B cell (primary cell): ENCODE results near the gene HOXA4. TPM values are rescaled to one million over a fixed set of nuclear protein-coding genes. Genes with fewer than 3 reads are reported as not detected.

ENCODE experiments used
- ATAC-seq: fragments of 200-7000 bp; cut with Tn5 transposase; one replicate; pipeline ENCODE4 v1.10.0; 2021; ENCODE audit warnings: low read depth, mild to moderate bottlenecking, moderate number of reproducible peaks, moderate library complexity
- CTCF ChIA-PET: fragments of 350-600 bp; sonication (Branson Sonifier 250); formaldehyde crosslinking; loops from one replicate; lab custom pipeline; 2021; ENCODE audit warnings: antibody characterized with exemption, inconsistent platforms; lab: Charles Lee
- POLR2A ChIA-PET: fragments of 350-600 bp; sonication (Branson Sonifier 250); formaldehyde crosslinking; loops from one replicate; lab custom pipeline; 2021; ENCODE audit warnings: antibody characterized with exemption; lab: Charles Lee
- DNase-seq: peaks from one replicate; pipeline ENCODE4 v3.0.0; 2013
- H2AFZ ChIP-seq: 2 replicates; pipeline ENCODE4 v1.6.1; 2012; ENCODE audit warnings: mild to moderate bottlenecking, low read depth, low read length; ENCODE audit not compliant: insufficient read depth, poor library complexity, severe bottlenecking
- H3K27ac ChIP-seq, 2 donors: 1 replicate in 1 of 2; 2 replicates in 1 of 2; pipeline ENCODE4 v1.5.1; 2012 to 2013; ENCODE audit warnings: low read length in 2 of 2, mild to moderate bottlenecking in 2 of 2, moderate library complexity in 1 of 2
- H3K27me3 ChIP-seq, 4 experiments: fragments of 200-600 bp in 1 of 4; sonication (generic) in 1 of 4; replicated peaks in 1 of 4; 1 replicate in 2 of 4; 2 replicates in 2 of 4; pipeline versions ENCODE4 v1.6.1 to v1.7.0; 2013 to 2016; ENCODE audit warnings: low read length in 3 of 4, mild to moderate bottlenecking in 2 of 4, mixed read lengths in 1 of 4, moderate library complexity in 1 of 4; ENCODE audit not compliant: insufficient read depth in 4 of 4, control insufficient read depth in 3 of 4; ENCODE audit errors: control extremely low read depth in 1 of 4
- H3K36me3 ChIP-seq, 2 experiments: replicated peaks in 1 of 2; 1 replicate in 1 of 2; 2 replicates in 1 of 2; pipeline versions ENCODE4 v1.6.1 to v1.7.1; 2013; ENCODE audit warnings: low read length in 1 of 2; ENCODE audit not compliant: insufficient read depth in 2 of 2, control insufficient read depth in 1 of 2; ENCODE audit errors: control extremely low read depth in 1 of 2, extremely low read depth in 1 of 2
- H3K4me1 ChIP-seq, 2 donors: fragments of 200-600 bp in 1 of 2; sonication (generic) in 1 of 2; 1 replicate in 1 of 2; 2 replicates in 1 of 2; pipeline versions ENCODE4 v1.5.1 to v1.6.1; 2013 to 2017; ENCODE audit warnings: low read length in 2 of 2; ENCODE audit not compliant: control insufficient read depth in 2 of 2, insufficient read depth in 2 of 2
- H3K4me2 ChIP-seq: replicated peaks from 2 replicates; pipeline ENCODE3; 2012; ENCODE audit warnings: mild to moderate bottlenecking, low read depth, low read length; ENCODE audit not compliant: poor library complexity, severe bottlenecking
- H3K4me3 ChIP-seq, 5 experiments: fragments of 200-600 bp in 1 of 5; sonication (generic) in 1 of 5; 1 replicate in 3 of 5; 2 replicates in 2 of 5; pipeline versions ENCODE4 v1.5.1 to v1.7.0; 2011 to 2016; ENCODE audit warnings: low read length in 4 of 5, mild to moderate bottlenecking in 4 of 5, low read depth in 2 of 5, control low read depth in 1 of 5, moderate library complexity in 1 of 5; ENCODE audit not compliant: insufficient read depth in 1 of 5; ENCODE audit errors: control extremely low read depth in 1 of 5, extremely low read depth in 1 of 5
- H3K79me2 ChIP-seq: fragments of 200-600 bp; sonication (generic); one replicate; pipeline ENCODE4 v1.6.0; 2016; ENCODE audit warnings: low read length; ENCODE audit not compliant: control insufficient read depth, insufficient read depth
- H3K9ac ChIP-seq: fragments of 200-600 bp; sonication (generic); 2 replicates; pipeline ENCODE4 v1.6.1; 2017; ENCODE audit warnings: mild to moderate bottlenecking, low read length, moderate library complexity
- H3K9me3 ChIP-seq, 3 donors: one replicate each; pipeline versions ENCODE4 v1.6.1 to v1.7.1; 2013; ENCODE audit warnings: low read length in 2 of 3; ENCODE audit not compliant: control insufficient read depth in 2 of 3, insufficient read depth in 1 of 3; ENCODE audit errors: control extremely low read depth in 1 of 3
- H4K20me1 ChIP-seq: 2 replicates; pipeline ENCODE4 v1.6.0; 2012; ENCODE audit warnings: mild to moderate bottlenecking, low read length; ENCODE audit not compliant: insufficient read depth, control insufficient read depth, poor library complexity, severe bottlenecking
- H3K27ac Mint-ChIP-seq: one replicate; pipeline ENCODE4 v1.8.0; 2021; ENCODE audit warnings: mixed read lengths
- H3K27me3 Mint-ChIP-seq: one replicate; pipeline ENCODE4 v1.8.0; 2021; ENCODE audit warnings: mixed read lengths
- H3K4me1 Mint-ChIP-seq: one replicate; pipeline ENCODE4 v1.8.0; 2021; ENCODE audit warnings: mixed read lengths
- H3K4me3 Mint-ChIP-seq: one replicate; pipeline ENCODE4 v1.8.0; 2021; ENCODE audit warnings: mixed read lengths
- H3K9me3 Mint-ChIP-seq: one replicate; pipeline ENCODE4 v1.8.0; 2022; ENCODE audit warnings: mixed read lengths; ENCODE audit not compliant: insufficient read depth
- CTCF ChIP-seq: fragments of 200-600 bp; IDR thresholded peaks from one replicate; pipeline ENCODE4 v1.8.0; 2022; ENCODE audit warnings: antibody characterized with exemption, mild to moderate bottlenecking
- EZH2 ChIP-seq: IDR thresholded peaks from 2 replicates; pipeline ENCODE4 v1.6.1; 2012; ENCODE audit warnings: borderline replicate concordance, low read depth, mild to moderate bottlenecking, moderate library complexity, low read length; ENCODE audit not compliant: insufficient read depth, poor library complexity, severe bottlenecking
- WGBS: methylation state at CpG from one replicate; pipeline ENCODE4 v1.1.5; 2013; ENCODE audit warnings: missing lambda C conversion rate; ENCODE audit not compliant: insufficient coverage; 5-methylcytosine and 5-hydroxymethylcytosine counted together
- intact Hi-C: fragments of 100-400 bp; cut with micrococcal nuclease; formaldehyde crosslinking; loops from one replicate; pipeline ENCODE4 v1.10.0; 2022
- polyA plus RNA-seq: library from polyadenylated mRNA; depleted of rRNA; stranded (reverse); fragments of >200 nt; gene quantifications from 2 replicates; pipeline ENCODE4 v1.2.3, GENCODE V29; 2012
- total RNA-seq, 2 donors: library from RNA; stranded (reverse); fragments of 120-200 nt in 1 of 2; gene quantifications; 1 replicate in 1 of 2; 2 replicates in 1 of 2; pipeline versions ENCODE4 v1.2.3 to v1.2.4, GENCODE V29; 2013 to 2022

HOXA4 gene
- total and polyA plus RNA-seq, 2 donors (not counting 1 experiment from before 2014, with no cell fraction given): 0.30 TPM; not detected in 1

- TF ChIP-seq EZH2 (peak; percentile 63), CTCF (no peak)
- H3K9me3 ChIP-seq: peaks cover 0 to 75% (median 18%) of the 10 kb centered on the region in 3 donors
- no peak for ATAC-seq
- peaks cover 76% of the 10 kb centered on the region for H3K27me3 Mint-ChIP-seq
- no peak overlapping the region for H3K9ac ChIP-seq
- no peaks in the 10 kb centered on the region for H3K9me3 Mint-ChIP-seq
- H3K27me3 ChIP-seq: peaks cover 1 to 88% (median 78%) of the 10 kb centered on the region in 4 experiments
- ChIA-PET CTCF (interaction anchor here (0.6 to 2.0 kb wide), 11 partner anchors 9 to 1298 kb away, joined by 3 to 10 read pairs (median 4); partner anchors contain the start of gene HOXA10), POLR2A (no interaction called here)
- H4K20me1 ChIP-seq: no peaks in the 10 kb centered on the region
- H3K79me2 ChIP-seq: no peaks in the 10 kb centered on the region
- peaks cover 37% of the 10 kb centered on the region for H3K4me1 Mint-ChIP-seq
- 14% methylated on average over 30 of the region's 35 CpGs for WGBS
- DNase-seq: peak; percentile 55
- H3K27ac Mint-ChIP-seq: peak overlapping the region; percentile 87
- intact Hi-C loops: no loop called here
- H3K36me3 ChIP-seq: no peaks in the 10 kb centered on the region
- peaks cover 57 to 63% of the 10 kb centered on the region in 2 donors for H3K4me1 ChIP-seq
- no peak overlapping the region for H3K4me2 ChIP-seq
- H3K4me3 ChIP-seq: no peak overlapping the region
- H2AFZ ChIP-seq: no peak overlapping the region
- peak overlapping the region; percentile 37 for H3K4me3 Mint-ChIP-seq
- H3K27ac ChIP-seq: no peak overlapping the region
These were observed 28.1 kb upstream of the HOXA4 start for GRCh38 chr7:27158436-27159265.
